Right atrium auricular region (tissue), 2 donors: ENCODE results near the gene GRAMD2A. TPM values are rescaled to one million over a fixed set of nuclear protein-coding genes. Genes with fewer than 3 reads are reported as not detected.

Experiments
- DNase-seq: peaks from one replicate; pipeline ENCODE4 v3.0.0-alpha.2; 2019; ENCODE audit warnings: low spot score
- H3K27ac ChIP-seq, 2 donors: fragments of 200-600 bp; sonication (generic); 1 replicate in 1 of 2; 2 replicates in 1 of 2; pipeline ENCODE4 v1.5.1; 2016 to 2019
- H3K27me3 ChIP-seq, 2 donors: fragments of 200-600 bp; sonication (generic); one replicate each; pipeline versions ENCODE4 v1.5.1 to v1.6.0; 2017 to 2019
- H3K36me3 ChIP-seq: fragments of 200-600 bp; sonication (generic); one replicate; pipeline ENCODE4 v1.5.1; 2016
- H3K4me1 ChIP-seq, 2 donors: fragments of 200-600 bp; sonication (generic); one replicate each; pipeline versions ENCODE4 v1.5.1 to v1.6.0; 2017 to 2019
- H3K4me3 ChIP-seq, 2 donors: fragments of 200-600 bp; sonication (generic); 1 replicate in 1 of 2; 2 replicates in 1 of 2; pipeline ENCODE4 v1.5.1; 2017 to 2019; ENCODE audit warnings: mild to moderate bottlenecking in 1 of 2, moderate library complexity in 1 of 2
- H3K9me3 ChIP-seq, 2 donors: fragments of 200-600 bp; sonication (generic); one replicate each; pipeline ENCODE4 v1.5.1; 2019
- CTCF ChIP-seq, 2 donors: fragments of 200-600 bp; sonication (generic); IDR thresholded peaks; one replicate each; pipeline ENCODE4 v1.5.1; 2019; ENCODE audit warnings: antibody characterized with exemption in 2 of 2
- total RNA-seq, 2 donors: library from RNA; depleted of rRNA; stranded (reverse); fragments of >200 nt; gene quantifications; one replicate each; pipeline ENCODE4 v1.1.0, GENCODE V29; 2016

GRAMD2A gene
- total RNA-seq, 2 donors from 2014 or later: 0.83 TPM; not detected in 1

DNA sequence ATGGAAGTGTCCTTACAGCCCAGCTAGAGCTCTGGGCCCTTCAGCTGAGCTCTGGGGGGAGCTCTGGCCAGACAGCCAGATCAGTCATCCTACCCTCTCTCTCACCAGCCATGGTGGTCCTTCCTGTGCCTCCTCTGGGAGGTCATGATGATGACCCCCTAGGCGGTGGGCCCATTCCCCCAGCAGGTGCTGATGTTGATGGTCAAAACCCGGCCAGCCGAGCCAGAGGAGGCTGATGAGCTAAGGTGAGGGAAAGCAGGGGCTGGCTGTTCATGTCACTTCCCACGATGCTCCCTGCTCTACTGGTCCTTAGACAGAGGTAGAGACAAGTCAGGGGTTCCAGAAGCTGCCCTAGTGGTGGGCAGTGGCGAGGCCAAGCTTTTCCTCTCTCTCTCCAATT is 35.0 kb downstream of the GRAMD2A start:
- Histone ChIP-seq H3K36me3 (no peaks in the 10 kb centered on the region), H3K9me3 (no peaks in the 10 kb centered on the region), H3K27me3 (no peaks in the 10 kb centered on the region), H3K4me3 (no peak overlapping the region), H3K4me1 (no peaks in the 10 kb centered on the region), H3K27ac (no peak overlapping the region)
- DNase-seq: no peak
- no peak for TF ChIP-seq CTCF (IDR thresholded peaks at IDR 0.05)

GRCh38 chr15:72161361-72162132 is 36.0 kb downstream of the GRAMD2A start:
- Histone ChIP-seq H3K9me3 (no peaks in the 10 kb centered on the region), H3K4me1 (no peaks in the 10 kb centered on the region), H3K27me3 (no peaks in the 10 kb centered on the region), H3K4me3 (no peak overlapping the region), H3K27ac (no peak overlapping the region), H3K36me3 (no peaks in the 10 kb centered on the region)
- no peak for TF ChIP-seq CTCF (IDR thresholded peaks at IDR 0.05)
- no peak for DNase-seq

DNA sequence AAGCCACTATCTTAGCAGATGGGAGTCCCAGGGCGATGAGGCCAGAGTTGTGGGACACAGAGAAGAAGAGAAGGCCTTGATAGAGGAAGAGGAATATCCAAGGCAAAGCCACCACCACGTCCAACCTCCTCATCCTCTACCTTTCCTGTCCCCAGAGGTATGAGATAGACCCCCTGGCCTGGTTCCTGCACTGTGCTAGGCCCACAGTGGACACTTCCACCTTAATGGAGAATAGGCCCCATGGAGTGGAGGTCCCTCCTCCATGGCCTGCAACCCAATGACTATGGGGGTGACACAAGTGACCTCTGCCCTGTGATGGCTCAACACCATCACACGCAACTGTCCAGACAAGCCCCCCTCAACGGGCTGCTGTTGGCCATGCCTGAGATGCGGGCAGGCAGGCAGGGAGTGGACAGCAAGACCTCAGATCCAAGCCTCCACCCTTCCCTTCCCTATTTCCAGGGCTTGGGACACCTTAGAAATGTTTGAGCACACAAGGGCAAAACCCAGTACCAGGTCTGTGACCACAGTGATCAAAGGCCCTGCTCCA is 36.8 kb downstream of the GRAMD2A start:
- no peak for DNase-seq
- no peak overlapping the region for H3K4me3 ChIP-seq
- H3K36me3 ChIP-seq: no peaks in the 10 kb centered on the region
- no peak overlapping the region for H3K27ac ChIP-seq
- no peak for TF ChIP-seq CTCF (IDR thresholded peaks at IDR 0.05)
- H3K4me1 ChIP-seq: no peaks in the 10 kb centered on the region
- no peaks in the 10 kb centered on the region for H3K9me3 ChIP-seq
- no peaks in the 10 kb centered on the region for H3K27me3 ChIP-seq

DNA sequence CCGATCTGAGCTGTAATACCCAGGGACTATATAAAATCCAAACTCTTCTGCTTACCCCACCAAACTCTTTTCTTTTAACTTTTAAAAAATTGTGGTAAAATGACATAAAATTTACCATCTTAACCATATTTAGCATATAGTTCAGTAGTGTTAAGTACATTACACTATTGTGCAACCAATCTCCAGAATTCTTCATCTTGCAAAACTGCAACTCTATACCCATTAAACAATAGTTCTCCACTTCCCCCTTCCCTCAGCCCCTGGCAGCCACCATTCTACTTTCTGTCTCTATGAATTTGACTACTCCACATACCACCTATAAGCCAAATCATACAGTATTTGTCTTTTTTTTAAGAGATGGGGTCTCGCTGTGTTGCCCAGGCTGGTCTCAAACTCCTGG is 40.7 kb downstream of the GRAMD2A start:
- no peak overlapping the region for H3K27ac ChIP-seq
- H3K36me3 ChIP-seq: no peaks in the 10 kb centered on the region
- no peaks in the 10 kb centered on the region for H3K9me3 ChIP-seq
- no peak for DNase-seq
- no peak for TF ChIP-seq CTCF (IDR thresholded peaks at IDR 0.05)
- no peaks in the 10 kb centered on the region for H3K27me3 ChIP-seq
- peaks cover 0 to 9% of the 10 kb centered on the region in 2 donors for H3K4me1 ChIP-seq
- no peak overlapping the region for H3K4me3 ChIP-seq

DNA sequence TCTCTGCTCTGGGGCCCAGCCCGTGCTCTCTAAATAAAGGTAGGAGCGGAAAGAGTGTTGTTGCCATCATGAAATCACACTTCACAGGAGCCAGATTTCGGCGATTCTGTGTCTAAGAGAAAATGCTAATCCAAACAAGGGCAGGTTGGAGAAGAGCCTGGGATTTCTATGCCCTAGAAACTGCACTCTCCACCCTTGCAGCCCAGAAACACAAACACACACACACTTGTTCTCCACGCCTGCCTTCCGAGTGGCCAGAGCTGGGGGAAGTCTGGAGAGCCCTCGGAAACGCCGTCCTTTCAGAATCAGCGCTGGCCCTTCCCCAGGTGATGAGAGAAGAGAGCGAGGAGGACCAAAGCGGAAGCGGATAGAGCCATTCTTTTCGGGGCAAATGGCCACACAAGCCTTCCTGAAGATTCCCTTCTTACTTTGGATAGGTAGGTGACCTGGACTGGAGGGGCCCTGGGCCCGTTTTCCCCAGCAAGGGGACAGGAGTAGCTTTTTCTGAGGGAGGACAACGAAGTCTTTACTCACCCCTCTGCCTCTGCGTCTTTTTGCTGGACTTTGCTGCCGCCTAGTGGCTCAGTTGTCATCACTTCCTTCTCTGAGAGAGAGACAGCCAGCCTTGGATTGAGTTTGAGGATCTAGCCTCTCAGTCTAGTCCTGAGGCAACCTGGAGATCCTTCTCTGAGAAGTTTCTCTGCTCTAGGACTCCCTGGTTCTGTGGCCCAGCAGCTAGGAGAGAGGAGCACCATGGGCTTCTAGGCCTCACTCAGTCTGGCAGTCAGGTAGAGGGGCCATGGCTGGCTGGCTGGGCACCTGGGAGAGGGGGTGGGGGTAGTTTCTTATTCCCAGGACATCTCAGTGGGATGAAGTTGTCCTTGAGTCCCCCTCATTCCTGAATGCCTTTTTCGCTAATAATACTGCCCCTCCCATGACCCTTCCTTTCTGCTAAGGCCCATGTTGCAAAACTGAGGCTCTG is 41.7 kb downstream of the GRAMD2A start:
- Histone ChIP-seq H3K9me3 (no peaks in the 10 kb centered on the region), H3K27ac (peak overlapping the region; percentile 58), H3K4me1 (peaks cover 0 to 9% of the 10 kb centered on the region in 2 donors), H3K4me3 (peak overlapping the region; percentile 32 to 55), H3K36me3 (no peaks in the 10 kb centered on the region), H3K27me3 (no peaks in the 10 kb centered on the region)
- peak; percentile 62 to 86 for TF ChIP-seq CTCF (IDR thresholded peaks at IDR 0.05)
- DNase-seq: peak; percentile 85
